GM12891 (cell line): ENCODE measurements around the gene ARHGEF28.

Experiments used
- DNase-seq: peaks from one replicate; pipeline ENCODE4 v3.0.0; 2011; ENCODE audit warnings: low spot score; ENCODE audit not compliant: insufficient read length
- FAIRE-seq: peaks from 2 replicates; lab custom pipeline; 2011; peaks lifted over from hg19 to GRCh38; lab: Jason Lieb, UNC
- PAX5 ChIP-seq: IDR thresholded peaks from 2 replicates; pipeline ENCODE4 v1.6.1; 2011; ENCODE audit warnings: low read length, moderate library complexity, mild to moderate bottlenecking; ENCODE audit not compliant: insufficient read depth, severe bottlenecking
- POLR2A ChIP-seq: IDR thresholded peaks from 2 replicates; pipeline ENCODE4 v1.6.1; 2011; ENCODE audit warnings: low read depth, low read length, control low read depth
- POLR2AphosphoS5 ChIP-seq: IDR thresholded peaks from 2 replicates; pipeline ENCODE4 v1.6.1; 2011; ENCODE audit warnings: low read depth, low read length, control low read depth
- POU2F2 ChIP-seq: IDR thresholded peaks from 2 replicates; pipeline ENCODE4 v1.6.1; 2011; ENCODE audit warnings: low read depth, mild to moderate bottlenecking, control low read depth, low read length, moderate library complexity
- SPI1 ChIP-seq: IDR thresholded peaks from 2 replicates; pipeline ENCODE4 v1.6.1; 2011; ENCODE audit warnings: low read depth, low read length, control low read depth
- TAF1 ChIP-seq: IDR thresholded peaks from 2 replicates; pipeline ENCODE4 v1.6.1; 2011; ENCODE audit warnings: low read depth, low read length, control low read depth

The ARHGEF28 gene

GRCh38 chr5:73820326-73820725 lies 194.3 kb downstream of the ARHGEF28 start:
- FAIRE-seq (no peak), DNase-seq (no peak)
- TF ChIP-seq POLR2A = no peak
- TF ChIP-seq TAF1 = no peak
- no peak for TF ChIP-seq SPI1
- no peak for TF ChIP-seq POLR2AphosphoS5
- no peak for TF ChIP-seq PAX5
- TF ChIP-seq POU2F2 = no peak

- no peak for DNase-seq
- TF ChIP-seq TAF1 = no peak
- no peak for TF ChIP-seq PAX5
- no peak for TF ChIP-seq POU2F2
- TF ChIP-seq SPI1 = no peak
- no peak for TF ChIP-seq POLR2AphosphoS5
- no peak for TF ChIP-seq POLR2A
- no peak for FAIRE-seq
These were observed 195.0 kb downstream of the ARHGEF28 start for GRCh38 chr5:73821003-73821402.

- TF ChIP-seq PAX5 = no peak
- no peak for TF ChIP-seq POLR2AphosphoS5
- TF ChIP-seq SPI1 = no peak
- TF ChIP-seq POU2F2 = no peak
- no peak for TF ChIP-seq POLR2A
- TF ChIP-seq TAF1 = no peak
- no peak for FAIRE-seq
- no peak for DNase-seq
These were observed 196.4 kb downstream of the ARHGEF28 start for GRCh38 chr5:73822278-73822988.

GRCh38 chr5:73822989-73823339 lies 197.0 kb downstream of the ARHGEF28 start:
- no peak for TF ChIP-seq PAX5
- no peak for TF ChIP-seq POLR2AphosphoS5
- TF ChIP-seq POU2F2 = no peak
- no peak for TF ChIP-seq TAF1
- TF ChIP-seq POLR2A = no peak
- no peak for TF ChIP-seq SPI1
- FAIRE-seq = no peak
- DNase-seq = no peak

- no peak for DNase-seq
- FAIRE-seq = no peak
- TF ChIP-seq SPI1 = no peak
These were observed 197.5 kb downstream of the ARHGEF28 start for GRCh38 chr5:73823508-73823925.

- no peak for TF ChIP-seq TAF1
- no peak for TF ChIP-seq POLR2A
- no peak for TF ChIP-seq POLR2AphosphoS5
- no peak for TF ChIP-seq POU2F2
- no peak for TF ChIP-seq PAX5
- TF ChIP-seq SPI1 = no peak
- DNase-seq (no peak), FAIRE-seq (no peak)
These were observed 199.2 kb downstream of the ARHGEF28 start for GRCh38 chr5:73825199-73825598.

- FAIRE-seq = no peak
- DNase-seq = no peak
- TF ChIP-seq POLR2AphosphoS5 (no peak), POU2F2 (no peak), PAX5 (no peak), TAF1 (no peak), SPI1 (no peak), POLR2A (no peak)
These were observed 199.7 kb downstream of the ARHGEF28 start for GRCh38 chr5:73825736-73826135.

GRCh38 chr5:73826301-73827105 lies 200.5 kb downstream of the ARHGEF28 start:
- FAIRE-seq (no peak), DNase-seq (no peak)

GRCh38 chr5:73827106-73827450 lies 201.1 kb downstream of the ARHGEF28 start:
- no peak for FAIRE-seq
- no peak for DNase-seq
- no peak for TF ChIP-seq TAF1
- TF ChIP-seq POLR2A = no peak

More at GRCh38 chr5:73826301-73827105, 200.5 kb downstream of the ARHGEF28 start:
- TF ChIP-seq POU2F2 (no peak), SPI1 (no peak), POLR2A (no peak), POLR2AphosphoS5 (no peak), PAX5 (no peak), TAF1 (no peak)

- DNase-seq (no peak), FAIRE-seq (no peak)
- TF ChIP-seq POLR2A (no peak), TAF1 (no peak), SPI1 (no peak), PAX5 (no peak), POU2F2 (no peak), POLR2AphosphoS5 (no peak)
These were observed 202.5 kb downstream of the ARHGEF28 start for GRCh38 chr5:73828465-73828864.
